Urothelium cell line (cell line): ENCODE measurements around the gene NINL.

Experiments used
- DNase-seq: peaks from one replicate; pipeline ENCODE4 v3.0.0; 2011; ENCODE audit warnings: low spot score, mixed read lengths
- FAIRE-seq: peaks from 2 replicates; lab custom pipeline; 2011; peaks lifted over from hg19 to GRCh38; lab: Jason Lieb, UNC

NINL gene

GRCh38 chr20:25444556-25444955, 140.8 kb downstream of the NINL start:
- FAIRE-seq (no peak), DNase-seq (no peak)

DNA sequence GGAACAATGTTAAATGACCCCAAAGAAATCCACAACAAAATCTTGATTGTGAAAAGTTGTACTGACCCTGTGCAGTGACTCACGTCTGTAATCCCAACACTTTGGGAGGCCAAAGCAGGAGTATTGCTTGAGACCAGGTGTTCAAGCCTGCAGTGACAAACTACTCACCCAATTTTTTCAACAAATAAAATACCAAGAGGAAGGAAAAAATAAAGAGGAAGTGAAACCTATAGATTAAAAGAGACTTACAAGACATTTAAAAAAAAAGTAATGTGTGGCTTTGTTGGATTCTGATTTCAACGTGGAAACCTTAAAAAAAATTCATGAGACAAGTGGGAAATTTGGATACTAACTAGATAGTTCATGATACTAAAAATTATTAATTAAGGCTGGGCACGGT, 146.0 kb downstream of the NINL start:
- no peak for FAIRE-seq
- no peak for DNase-seq

- no peak for FAIRE-seq
- DNase-seq: peak; percentile 27
Observed at GRCh38 chr20:25437153-25437581, 148.2 kb downstream of the NINL start.

DNA sequence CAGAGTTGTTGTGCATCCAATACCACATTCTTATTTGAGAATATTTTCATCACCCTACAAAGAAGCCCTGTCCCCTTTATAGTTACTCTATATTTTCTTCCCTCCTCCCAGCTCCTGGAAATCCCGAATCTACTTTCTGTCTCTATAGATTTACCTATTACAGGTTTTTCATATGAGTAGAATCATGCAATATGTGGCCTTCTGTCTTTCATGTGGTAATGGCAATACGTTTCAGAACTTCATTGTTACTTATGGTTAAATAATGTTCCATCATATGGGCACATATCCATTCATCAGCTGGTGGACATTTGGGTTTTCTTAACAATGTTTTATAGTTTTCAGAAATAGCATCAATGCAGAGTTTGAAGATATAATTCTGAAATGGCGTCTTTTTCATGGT, 160.8 kb downstream of the NINL start:
- FAIRE-seq: no peak
- no peak for DNase-seq

- no peak for FAIRE-seq
- DNase-seq: no peak
Observed at GRCh38 chr20:25422032-25422431, 163.3 kb downstream of the NINL start.

GRCh38 chr20:25421102-25421501, 164.2 kb downstream of the NINL start:
- DNase-seq (no peak), FAIRE-seq (no peak)

GRCh38 chr20:25418776-25419175, 166.6 kb downstream of the NINL start:
- FAIRE-seq: no peak

GRCh38 chr20:25408890-25409289, 176.4 kb downstream of the NINL start:
- no peak for FAIRE-seq
- no peak for DNase-seq

More at GRCh38 chr20:25418776-25419175, 166.6 kb downstream of the NINL start:
- DNase-seq: no peak

- DNase-seq (no peak), FAIRE-seq (no peak)
Observed at GRCh38 chr20:25408170-25408547, 177.2 kb downstream of the NINL start.

GRCh38 chr20:25407311-25408169, 177.8 kb downstream of the NINL start, which contains the start of gene GINS1:
TSS of gene GINS1 (plus strand) at chr20:25407673. CDS start at chr20:25407821, 148 bp downstream.
- FAIRE-seq (no peak), DNase-seq (peak; percentile 94)
